ENCODE measurements around the gene ARID4A.
A peak's percentile ranks its signal among the peaks of the same experiment; 100 is the strongest.
"Not testable (repeated sequence)": the region's sequence is repeated elsewhere in the genome, so short reads cannot be mapped to it uniquely, and the experiment has no call there.

Gene ARID4A

GRCh38 chr14:58354808-58355207, 56.5 kb downstream of the ARID4A start:
- no peak for DNase-seq (ENCODE audit: low read depth, low spot score)

GRCh38 chr14:58356268-58356667, 57.9 kb downstream of the ARID4A start:
- no peak for DNase-seq (ENCODE audit: low read depth, low spot score)

GRCh38 chr14:58362272-58362671, 63.9 kb downstream of the ARID4A start:
- not testable (repeated sequence) for DNase-seq (ENCODE audit: low read depth, low spot score)

- DNase-seq (ENCODE audit: low read depth, low spot score), result no peak
Observed at GRCh38 chr14:58362798-58363412, 64.5 kb downstream of the ARID4A start.

GRCh38 chr14:58364316-58364715, 66.0 kb downstream of the ARID4A start:
- no peak for DNase-seq (ENCODE audit: low read depth, low spot score)

GRCh38 chr14:58367296-58367695, 68.9 kb downstream of the ARID4A start:
- no peak for DNase-seq (ENCODE audit: low read depth, low spot score)

GRCh38 chr14:58368956-58369355, 70.6 kb downstream of the ARID4A start:
- DNase-seq (ENCODE audit: low read depth, low spot score), result no peak

- no peak for DNase-seq (ENCODE audit: low read depth, low spot score)
Observed at GRCh38 chr14:58376791-58377190, 78.4 kb downstream of the ARID4A start.

- no peak for DNase-seq (ENCODE audit: low read depth, low spot score)
Observed at GRCh38 chr14:58390830-58391229, 92.5 kb downstream of the ARID4A start.

- no peak for DNase-seq (ENCODE audit: low read depth, low spot score)
Observed at GRCh38 chr14:58395562-58395811, 97.1 kb downstream of the ARID4A start.

- DNase-seq (ENCODE audit: low read depth, low spot score), result peak; percentile 39
Observed at GRCh38 chr14:58395812-58396788, 97.7 kb downstream of the ARID4A start, which contains the start of gene TOMM20L. TSS of gene TOMM20L (plus strand) at chr14:58395930. CDS start at chr14:58395958, 28 bp downstream.

- no peak for DNase-seq (ENCODE audit: low read depth, low spot score)
Observed at GRCh38 chr14:58397156-58397555, 98.8 kb downstream of the ARID4A start.

- DNase-seq (ENCODE audit: low read depth, low spot score), result no peak
Observed at GRCh38 chr14:58398495-58398894, 100.1 kb downstream of the ARID4A start.

- DNase-seq (ENCODE audit: low read depth, low spot score), result no peak
Observed at GRCh38 chr14:58398895-58399294, 100.5 kb downstream of the ARID4A start.

- no peak for DNase-seq (ENCODE audit: low read depth, low spot score)
Observed at GRCh38 chr14:58401587-58401986, 103.2 kb downstream of the ARID4A start.

- no peak for DNase-seq (ENCODE audit: low read depth, low spot score)
Observed at GRCh38 chr14:58408681-58409215, 110.4 kb downstream of the ARID4A start.

- DNase-seq (ENCODE audit: low read depth, low spot score), result no peak
Observed at GRCh38 chr14:58414845-58415244, 116.5 kb downstream of the ARID4A start.

GRCh38 chr14:58415636-58416547, 117.5 kb downstream of the ARID4A start:
- DNase-seq (ENCODE audit: low read depth, low spot score), result no peak

- not testable (repeated sequence) for DNase-seq (ENCODE audit: low read depth, low spot score)
Observed at GRCh38 chr14:58416934-58417333, 118.6 kb downstream of the ARID4A start.

Measured in activated CD4-positive, CD25-positive, alpha-beta regulatory T cell treated with anti-CD3 and anti-CD28 coated beads, Interleukin-2, amount 50 U/mL, for 16 hours (primary cell).